H9 (cell line): ENCODE measurements around the gene CEBPE. TPM values are rescaled to one million over a fixed set of nuclear protein-coding genes. Genes with fewer than 3 reads are reported as not detected.

Experiments used
- DNase-seq: peaks from one replicate; pipeline ENCODE4 v3.0.0-alpha.2; 2017
- H2AFZ ChIP-seq: one replicate; pipeline ENCODE4 v1.6.1; 2013; ENCODE audit warnings: mild to moderate bottlenecking, low read length, control low read depth, moderate library complexity
- H2AK5ac ChIP-seq: 2 replicates; pipeline ENCODE4 v1.6.1; 2013; ENCODE audit warnings: low read length, control low read depth, mixed read lengths; ENCODE audit not compliant: insufficient read length
- H2BK120ac ChIP-seq: one replicate; pipeline ENCODE4 v1.6.1; 2013; ENCODE audit warnings: low read depth, mild to moderate bottlenecking, low read length, control low read depth, inconsistent platforms; ENCODE audit not compliant: poor library complexity, severe bottlenecking
- H2BK12ac ChIP-seq: 2 replicates; pipeline ENCODE4 v1.6.1; 2013; ENCODE audit warnings: low read length, control low read depth, mixed read lengths, low read depth; ENCODE audit not compliant: insufficient read length
- H2BK15ac ChIP-seq: 2 replicates; pipeline ENCODE4 v1.6.1; 2013; ENCODE audit warnings: low read depth, low read length, control low read depth
- H2BK20ac ChIP-seq: one replicate; pipeline ENCODE4 v1.6.1; 2013; ENCODE audit warnings: low read depth, mild to moderate bottlenecking, low read length, control low read depth, inconsistent platforms; ENCODE audit not compliant: poor library complexity, severe bottlenecking
- H2BK5ac ChIP-seq: 2 replicates; pipeline ENCODE4 v1.6.1; 2013; ENCODE audit warnings: low read length, control low read depth, mixed read lengths; ENCODE audit not compliant: insufficient read length
- H3K14ac ChIP-seq: 2 replicates; pipeline ENCODE4 v1.6.1; 2013; ENCODE audit warnings: low read length, control low read depth; ENCODE audit not compliant: insufficient read depth
- H3K18ac ChIP-seq: 2 replicates; pipeline ENCODE4 v1.6.1; 2013; ENCODE audit warnings: low read depth, mild to moderate bottlenecking, mixed read lengths, low read length, control low read depth; ENCODE audit not compliant: insufficient read length
- H3K23ac ChIP-seq: 2 replicates; pipeline ENCODE4 v1.6.1; 2013; ENCODE audit warnings: low read length, control low read depth, mixed read lengths, low read depth; ENCODE audit not compliant: insufficient read length
- H3K23me2 ChIP-seq: 2 replicates; pipeline ENCODE4 v1.6.1; 2013; ENCODE audit warnings: low read depth, mild to moderate bottlenecking, mixed read lengths, low read length, control low read depth; ENCODE audit not compliant: insufficient read length, poor library complexity, severe bottlenecking
- H3K27ac ChIP-seq: 2 replicates; pipeline ENCODE4 v1.5.1; 2013; ENCODE audit warnings: low read length, control low read depth, mixed read lengths, low read depth; ENCODE audit not compliant: insufficient read length
- H3K27me3 ChIP-seq: 2 replicates; pipeline ENCODE4 v1.6.1; 2013; ENCODE audit warnings: low read length, control low read depth, inconsistent platforms; ENCODE audit not compliant: insufficient read depth
- H3K4ac ChIP-seq: 2 replicates; pipeline ENCODE4 v1.6.1; 2013; ENCODE audit warnings: low read depth, mild to moderate bottlenecking, control low read depth, inconsistent platforms, low read length, moderate library complexity
- H3K4me1 ChIP-seq: 2 replicates; pipeline ENCODE4 v1.6.1; 2013; ENCODE audit warnings: low read length, control low read depth, inconsistent platforms; ENCODE audit not compliant: insufficient read depth
- H3K4me2 ChIP-seq: 2 replicates; pipeline ENCODE4 v1.6.1; 2013; ENCODE audit warnings: low read length, control low read depth, mixed read lengths; ENCODE audit not compliant: insufficient read length, insufficient read depth
- H3K56ac ChIP-seq: 2 replicates; pipeline ENCODE4 v1.6.1; 2013; ENCODE audit warnings: low read depth, mild to moderate bottlenecking, mixed read lengths, low read length, control low read depth; ENCODE audit not compliant: insufficient read length
- H3K79me1 ChIP-seq: 2 replicates; pipeline ENCODE4 v1.6.1; 2013; ENCODE audit warnings: low read depth, mild to moderate bottlenecking, moderate library complexity, low read length, control low read depth, inconsistent platforms; ENCODE audit not compliant: insufficient read depth, poor library complexity, severe bottlenecking
- H3K79me2 ChIP-seq: 2 replicates; pipeline ENCODE4 v1.6.1; 2013; ENCODE audit warnings: low read length, control low read depth, inconsistent platforms; ENCODE audit not compliant: insufficient read depth
- H3K9ac ChIP-seq: 2 replicates; pipeline ENCODE4 v1.6.1; 2013; ENCODE audit warnings: low read length, control low read depth, mixed read lengths; ENCODE audit not compliant: insufficient read length; ENCODE audit errors: extremely low read depth
- H3K9me3 ChIP-seq: one replicate; pipeline ENCODE4 v1.6.1; 2013; ENCODE audit warnings: low read depth, low read length, inconsistent platforms; ENCODE audit not compliant: control insufficient read depth
- H3T11ph ChIP-seq: one replicate; pipeline ENCODE4 v1.6.1; 2013; ENCODE audit warnings: mild to moderate bottlenecking, low read length, control low read depth, inconsistent platforms
- H4K20me1 ChIP-seq: one replicate; pipeline ENCODE4 v1.6.1; 2013; ENCODE audit not compliant: control insufficient read depth, insufficient read length, insufficient read depth
- H4K5ac ChIP-seq: 2 replicates; pipeline ENCODE4 v1.6.1; 2013; ENCODE audit warnings: low read depth, mild to moderate bottlenecking, mixed read lengths, low read length, control low read depth; ENCODE audit not compliant: insufficient read length
- H4K8ac ChIP-seq: replicated peaks from 2 replicates; pipeline ENCODE4 v1.6.1; 2013; ENCODE audit warnings: low read length, control low read depth, mixed read lengths, low read depth; ENCODE audit not compliant: insufficient read length
- H4K91ac ChIP-seq: 2 replicates; pipeline ENCODE4 v1.6.1; 2013; ENCODE audit warnings: low read depth, mild to moderate bottlenecking, moderate library complexity, mixed read lengths, low read length, control low read depth; ENCODE audit not compliant: insufficient read length
- H3K27ac Mint-ChIP-seq, 3 experiments: 2 replicates in 2 of 3; 3 replicates in 1 of 3; pipeline ENCODE4 v1.8.0; 2020 to 2021; ENCODE audit warnings: mixed read lengths in 3 of 3, mild to moderate bottlenecking in 1 of 3, moderate library complexity in 1 of 3
- H3K27me3 Mint-ChIP-seq: 2 replicates; pipeline ENCODE4 v1.8.0; 2021; ENCODE audit warnings: low read depth, mild to moderate bottlenecking, moderate library complexity, mixed read lengths
- H3K36me3 Mint-ChIP-seq, 3 experiments: 2 replicates in 2 of 3; 3 replicates in 1 of 3; pipeline ENCODE4 v1.8.0; 2020 to 2021; ENCODE audit warnings: low read depth in 3 of 3, mixed read lengths in 3 of 3; ENCODE audit not compliant: insufficient read depth in 1 of 3
- H3K4me1 Mint-ChIP-seq, 2 experiments: 2 replicates each; pipeline ENCODE4 v1.8.0; 2020; ENCODE audit warnings: mixed read lengths in 2 of 2
- H3K4me3 Mint-ChIP-seq, 2 experiments: 2 replicates in 1 of 2; 3 replicates in 1 of 2; pipeline ENCODE4 v1.8.0; 2020 to 2021; ENCODE audit warnings: mild to moderate bottlenecking in 2 of 2, mixed read lengths in 2 of 2, moderate library complexity in 1 of 2
- H3K9me3 Mint-ChIP-seq, 2 experiments: 2 replicates in 1 of 2; 3 replicates in 1 of 2; pipeline ENCODE4 v1.8.0; 2020; ENCODE audit warnings: mild to moderate bottlenecking in 2 of 2, mixed read lengths in 2 of 2, moderate library complexity in 1 of 2
- CTCF ChIP-seq: fragments of 200-600 bp; sonication (generic); conservative IDR thresholded peaks from 3 replicates; pipeline ENCODE4 v1.8.0; 2021; ENCODE audit warnings: antibody characterized with exemption, mild to moderate bottlenecking
- WGBS: extraction: QIAGEN DNeasy Blood & Tissue Kit; methylation state at CpG from one replicate; pipeline ENCODE4 v1.1.7; 2013; ENCODE audit warnings: missing lambda C conversion rate, low lambda C conversion rate, mixed read lengths; ENCODE audit not compliant: insufficient read length; ENCODE audit errors: extremely low coverage; 5-methylcytosine and 5-hydroxymethylcytosine counted together
- total RNA-seq: library from RNA; stranded (reverse); gene quantifications from 2 replicates; pipeline ENCODE4 v1.2.1, GENCODE V29; 2021

CEBPE gene
- total RNA-seq, 1 experiment from 2014 or later = not detected

- TF ChIP-seq CTCF = no peak
- WGBS = no CpG with 5 or more reads among the region's 4 CpGs
- no peak overlapping the region for H2BK20ac ChIP-seq
Measured at GRCh38 chr14:23146980-23147379, 27.9 kb upstream of the CEBPE start.

More at GRCh38 chr14:23146980-23147379, 27.9 kb upstream of the CEBPE start:
- no peaks in the 10 kb centered on the region for H3K27me3 ChIP-seq
- no peak overlapping the region for H3K4me2 ChIP-seq
- Mint-ChIP-seq H3K27me3 (no peaks in the 10 kb centered on the region), H3K4me1 (peaks cover 0 to 11% of the 10 kb centered on the region in 2 experiments; a peak in 3 of 4 replicates), H3K9me3 (peaks cover 0 to 2% of the 10 kb centered on the region in 2 experiments; a peak in 2 of 5 replicates), H3K4me3 (no peak overlapping the region), H3K27ac (no peak overlapping the region), H3K36me3 (peaks cover 41 to 51% (median 50%) of the 10 kb centered on the region in 3 experiments)
- H3K14ac ChIP-seq = no peak overlapping the region
- no peaks in the 10 kb centered on the region for H3K79me1 ChIP-seq
- H4K5ac ChIP-seq = no peak overlapping the region
- H3T11ph ChIP-seq = no peak overlapping the region
- H2AFZ ChIP-seq = no peak overlapping the region
- H3K56ac ChIP-seq = no peak overlapping the region
- no peak overlapping the region for H4K91ac ChIP-seq
- no peaks in the 10 kb centered on the region for H4K20me1 ChIP-seq
- H4K8ac ChIP-seq = no peak overlapping the region
- no peak overlapping the region for H2BK12ac ChIP-seq
- H3K23ac ChIP-seq = no peak overlapping the region
- H3K9me3 ChIP-seq = no peaks in the 10 kb centered on the region
- no peaks in the 10 kb centered on the region for H3K23me2 ChIP-seq
- no peak overlapping the region for H2BK5ac ChIP-seq
- H3K4ac ChIP-seq = no peak overlapping the region
- H2BK15ac ChIP-seq = no peak overlapping the region
- no peak overlapping the region for H2BK120ac ChIP-seq
- no peak for DNase-seq
- H3K79me2 ChIP-seq = no peaks in the 10 kb centered on the region; the same call in 1 of the 2 replicates
- no peak overlapping the region for H2AK5ac ChIP-seq
- no peaks in the 10 kb centered on the region for H3K4me1 ChIP-seq
- no peak overlapping the region for H3K9ac ChIP-seq
- H3K27ac ChIP-seq = no peak overlapping the region
- no peak overlapping the region for H3K18ac ChIP-seq
